ENCODE measurements around the gene TMEM184B.

- no peak for TF ChIP-seq YY1 (IDR thresholded peaks at IDR 0.05; ENCODE audit: insufficient read depth, insufficient read length)
- no peak for TF ChIP-seq SUZ12 (IDR thresholded peaks at IDR 0.05; ENCODE audit: extremely low read depth, insufficient read depth, insufficient read length)
Measured at GRCh38 chr22:38315823-38316363, 43.1 kb upstream of the TMEM184B start.

All from NT2/D1 (cell line).